Aorta (tissue), 5 donors: ENCODE results near the gene NALCN. TPM values are rescaled to one million over a fixed set of nuclear protein-coding genes. Genes with fewer than 3 reads are reported as not detected.

Experiments used
- ATAC-seq: fragments of 200-7000 bp; cut with Tn5 transposase; one replicate; pipeline ENCODE4 v1.9.1; 2022; ENCODE audit warnings: moderate library complexity; ENCODE audit not compliant: low FRiP score
- DNase-seq, 2 donors: peaks; one replicate each; pipeline ENCODE4 v3.0.0-alpha.2; 2020
- H3K27ac ChIP-seq, 2 donors: one replicate each; pipeline ENCODE4 v1.5.1; 2013; ENCODE audit warnings: low read length in 2 of 2, mild to moderate bottlenecking in 2 of 2, moderate library complexity in 2 of 2, control low read depth in 1 of 2, inconsistent platforms in 1 of 2, low read depth in 1 of 2
- H3K27me3 ChIP-seq, 2 donors: one replicate each; pipeline ENCODE4 v1.6.1; 2013; ENCODE audit warnings: control low read depth in 1 of 2, low read length in 1 of 2, mild to moderate bottlenecking in 1 of 2, moderate library complexity in 1 of 2; ENCODE audit not compliant: insufficient read depth in 2 of 2, control insufficient read depth in 1 of 2
- H3K36me3 ChIP-seq, 2 donors: one replicate each; pipeline ENCODE4 v1.6.1; 2013; ENCODE audit warnings: control low read depth in 1 of 2, low read length in 1 of 2, mild to moderate bottlenecking in 1 of 2; ENCODE audit not compliant: insufficient read depth in 2 of 2, control insufficient read depth in 1 of 2
- H3K4me1 ChIP-seq, 2 donors: one replicate each; pipeline ENCODE4 v1.6.1; 2013; ENCODE audit warnings: low read length in 2 of 2, control low read depth in 1 of 2, mild to moderate bottlenecking in 1 of 2, moderate library complexity in 1 of 2; ENCODE audit not compliant: insufficient read depth in 2 of 2, control insufficient read depth in 1 of 2
- H3K4me3 ChIP-seq, 2 donors: one replicate each; pipeline ENCODE4 v1.5.1; 2013; ENCODE audit warnings: low read length in 2 of 2, control low read depth in 1 of 2, mild to moderate bottlenecking in 1 of 2
- H3K9me3 ChIP-seq: one replicate; pipeline ENCODE4 v1.6.1; 2013; ENCODE audit warnings: mild to moderate bottlenecking, low read length; ENCODE audit not compliant: control insufficient read depth
- WGBS, 2 donors: extraction: QIAGEN DNeasy Blood & Tissue Kit; methylation state at CpG; one replicate each; pipeline ENCODE4 v1.1.7; 2013; 5-methylcytosine and 5-hydroxymethylcytosine counted together
- intact Hi-C, 2 donors: fragments of 100-400 bp; cut with DNase I; formaldehyde crosslinking; loops; one replicate each; pipeline versions ENCODE4 v1.14.2 to v1.15.0; 2022
- polyA plus RNA-seq, 2 donors: library from polyadenylated mRNA; stranded (reverse); fragments of 200-250 nt; gene quantifications; one replicate each; pipeline ENCODE4 v1.2.3, GENCODE V29; 2013
- total RNA-seq, 2 donors: library from RNA; stranded (reverse); fragmentation: NEBNext Ultra II Directional; extraction: Animal tissue kit (Norgen Biotek cat#: 25700); gene quantifications; one replicate each; pipeline ENCODE4 v1.2.1, GENCODE V29; 2021
- donor health status: healthy with polysubstance abuse.
- donor health status: Bipolar disorder and iron deficiency.
- donor health status: DM: no; HTN: no; CAD: no.
- donor health status: DM: no; HTN: no; CAD: no.
- donor health status: DM: yes; HTN: yes; CAD: no.

NALCN gene
- total and polyA plus RNA-seq, 4 donors: 2.4 to 16.2 (median 8.2) TPM

- no peaks in the 10 kb centered on the region for H3K4me1 ChIP-seq
- ATAC-seq (no peak), DNase-seq (no peak)
- no peaks in the 10 kb centered on the region for H3K9me3 ChIP-seq
- H3K27me3 ChIP-seq: no peaks in the 10 kb centered on the region
- H3K36me3 ChIP-seq: no peaks in the 10 kb centered on the region
- WGBS, 2 donors: 52 to 53% methylated on average over 4 of the region's 4 CpGs
- no peak overlapping the region for H3K27ac ChIP-seq
- H3K4me3 ChIP-seq: no peak overlapping the region
- intact Hi-C loops: no loop called here
Measured at GRCh38 chr13:101116341-101116740, 300.0 kb downstream of the NALCN start.

DNA sequence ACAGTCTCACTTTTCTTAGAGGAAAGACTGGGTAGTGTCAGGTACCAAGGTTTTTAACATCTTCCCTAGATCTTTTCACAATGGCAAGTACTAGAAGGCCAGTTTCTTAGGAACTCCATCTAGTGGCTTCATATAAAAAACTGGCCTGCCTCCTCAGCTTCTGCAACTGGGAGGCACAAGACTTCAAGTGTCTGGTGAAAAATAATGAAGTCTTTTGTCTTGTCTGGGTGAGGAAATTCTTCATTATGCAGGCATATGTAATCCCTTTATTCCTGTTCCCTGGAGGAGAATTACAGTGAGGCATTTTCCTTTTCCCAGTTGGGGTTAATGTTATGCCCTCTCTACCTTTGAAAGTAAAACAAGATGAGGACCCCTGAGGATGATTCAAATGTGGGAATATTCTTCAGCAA, 300.5 kb downstream of the NALCN start:
- no peak for DNase-seq
- no peaks in the 10 kb centered on the region for H3K4me1 ChIP-seq
- intact Hi-C loops: no loop called here
- H3K27me3 ChIP-seq: no peaks in the 10 kb centered on the region
- H3K4me3 ChIP-seq: no peak overlapping the region
- no peaks in the 10 kb centered on the region for H3K36me3 ChIP-seq
- no peak overlapping the region for H3K27ac ChIP-seq
- no peaks in the 10 kb centered on the region for H3K9me3 ChIP-seq
- ATAC-seq: no peak

DNA sequence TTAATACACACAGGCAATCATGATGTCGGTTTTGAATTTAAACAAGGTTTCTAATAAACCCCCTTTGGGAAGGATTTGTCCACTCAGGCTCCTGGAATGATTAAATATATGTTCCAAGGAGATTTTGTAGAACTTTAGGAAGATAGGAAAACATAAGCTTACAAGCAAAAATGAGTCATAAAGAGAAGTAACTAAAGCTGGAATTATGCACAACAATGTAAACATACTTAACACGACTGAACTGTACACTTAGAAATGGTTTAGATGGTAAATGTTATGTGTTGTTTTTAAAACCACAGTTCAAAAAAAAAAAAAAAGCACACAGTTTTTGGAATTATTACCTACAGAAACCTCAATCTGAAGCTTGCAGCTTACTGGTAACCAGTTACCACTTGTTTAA, 304.4 kb downstream of the NALCN start:
- peaks cover 0 to 3% of the 10 kb centered on the region in 2 donors for H3K36me3 ChIP-seq
- WGBS, 2 donors: 78 to 79% methylated on average over 2 of the region's 2 CpGs
- H3K27me3 ChIP-seq: no peaks in the 10 kb centered on the region
- DNase-seq (no peak), ATAC-seq (no peak)
- no peak overlapping the region for H3K27ac ChIP-seq
- H3K4me1 ChIP-seq: no peaks in the 10 kb centered on the region
- no peak overlapping the region for H3K4me3 ChIP-seq
- intact Hi-C loops: no loop called here
- H3K9me3 ChIP-seq: no peaks in the 10 kb centered on the region

- intact Hi-C loops: no loop called here
- 96 to 97% methylated on average over 7 of the region's 7 CpGs for WGBS, 2 donors
Measured at GRCh38 chr13:101109005-101109404, 307.3 kb downstream of the NALCN start.

DNA sequence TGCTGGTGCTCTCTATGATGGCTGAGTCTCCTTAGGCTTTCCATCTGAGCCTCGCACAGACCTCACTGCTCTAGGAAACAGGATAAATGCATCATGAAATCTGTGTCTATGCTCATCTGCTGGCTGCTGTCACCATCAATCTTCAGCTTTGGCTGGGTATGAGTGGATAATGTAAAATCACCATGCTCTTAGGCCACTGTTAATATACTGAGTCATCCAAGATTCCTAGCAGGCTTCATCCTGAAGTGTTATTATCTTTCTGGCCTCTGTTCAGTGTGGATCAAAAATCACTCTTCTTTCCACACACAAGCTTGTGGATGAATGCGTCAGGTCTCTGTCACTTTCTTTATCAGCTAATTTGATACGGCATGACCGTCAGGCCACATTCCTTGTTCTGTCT, 317.4 kb downstream of the NALCN start:
- ATAC-seq (no peak), DNase-seq (no peak)
- H3K4me1 ChIP-seq: no peaks in the 10 kb centered on the region
- peaks cover 5 to 13% of the 10 kb centered on the region in 2 donors for H3K36me3 ChIP-seq
- no peaks in the 10 kb centered on the region for H3K27me3 ChIP-seq
- no peaks in the 10 kb centered on the region for H3K9me3 ChIP-seq
- WGBS, 2 donors: 94 to 96% methylated on average over 4 of the region's 4 CpGs
- intact Hi-C loops: no loop called here
- H3K4me3 ChIP-seq: no peak overlapping the region
- H3K27ac ChIP-seq: no peak overlapping the region

More at GRCh38 chr13:101109005-101109404, 307.3 kb downstream of the NALCN start:
- peaks cover 3% of the 10 kb centered on the region in 2 donors for H3K36me3 ChIP-seq
- DNase-seq (no peak), ATAC-seq (no peak)
- H3K4me3 ChIP-seq: no peak overlapping the region
- H3K27ac ChIP-seq: no peak overlapping the region
- no peaks in the 10 kb centered on the region for H3K9me3 ChIP-seq
- H3K27me3 ChIP-seq: no peaks in the 10 kb centered on the region
- H3K4me1 ChIP-seq: no peaks in the 10 kb centered on the region

- no peak for DNase-seq
- ATAC-seq: no peak
- Histone ChIP-seq H3K36me3 (peaks cover 0 to 3% of the 10 kb centered on the region in 2 donors), H3K4me1 (no peaks in the 10 kb centered on the region), H3K27me3 (no peaks in the 10 kb centered on the region), H3K4me3 (no peak overlapping the region), H3K9me3 (no peaks in the 10 kb centered on the region), H3K27ac (no peak overlapping the region)
- intact Hi-C loops: no loop called here
Measured at GRCh38 chr13:101092985-101093384, 323.3 kb downstream of the NALCN start.

GRCh38 chr13:101090287-101090686, 326.0 kb downstream of the NALCN start:
- ATAC-seq (no peak), DNase-seq (no peak)
- Histone ChIP-seq H3K4me3 (no peak overlapping the region), H3K36me3 (no peaks in the 10 kb centered on the region), H3K27ac (no peak overlapping the region), H3K4me1 (no peaks in the 10 kb centered on the region), H3K9me3 (no peaks in the 10 kb centered on the region), H3K27me3 (no peaks in the 10 kb centered on the region)
- WGBS, 2 donors: 90 to 93% methylated on average over 4 of the region's 4 CpGs
- intact Hi-C loops: no loop called here

DNA sequence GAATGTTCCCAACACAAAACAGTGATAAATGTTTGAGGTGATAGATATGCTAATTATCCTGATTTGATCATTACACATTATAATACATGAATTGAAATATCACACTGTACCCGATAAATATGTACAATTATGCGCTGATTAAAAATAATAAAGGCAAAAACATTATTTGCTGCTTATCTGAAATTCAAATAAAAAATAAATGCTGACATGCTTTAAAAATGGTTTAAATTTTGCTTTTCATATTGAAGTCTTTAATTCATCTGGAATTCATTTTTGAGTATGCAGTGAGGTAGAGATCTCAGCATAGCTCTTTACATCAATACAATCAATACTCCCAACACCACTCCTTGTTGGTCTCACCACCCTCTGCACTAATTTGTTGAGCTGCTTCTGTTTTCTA, 330.8 kb downstream of the NALCN start:
- intact Hi-C loops: no loop called here
- H3K9me3 ChIP-seq: no peaks in the 10 kb centered on the region
- no peak overlapping the region for H3K27ac ChIP-seq
- 73 to 76% methylated on average over 2 of the region's 2 CpGs for WGBS, 2 donors
- no peaks in the 10 kb centered on the region for H3K4me1 ChIP-seq
- peaks cover 0 to 3% of the 10 kb centered on the region in 2 donors for H3K36me3 ChIP-seq
- H3K27me3 ChIP-seq: no peaks in the 10 kb centered on the region
- no peak overlapping the region for H3K4me3 ChIP-seq
- no peak for ATAC-seq
- no peak for DNase-seq

GRCh38 chr13:101082441-101082840, 333.9 kb downstream of the NALCN start:
- DNase-seq (no peak), ATAC-seq (no peak)
- intact Hi-C loops: no loop called here

More at GRCh38 chr13:101082441-101082840, 333.9 kb downstream of the NALCN start:
- H3K4me1 ChIP-seq: no peaks in the 10 kb centered on the region
- 80 to 87% methylated on average over 5 of the region's 5 CpGs for WGBS, 2 donors
- no peak overlapping the region for H3K4me3 ChIP-seq
- H3K27me3 ChIP-seq: no peaks in the 10 kb centered on the region
- no peak overlapping the region for H3K27ac ChIP-seq
- no peaks in the 10 kb centered on the region for H3K9me3 ChIP-seq
- peaks cover 0 to 4% of the 10 kb centered on the region in 2 donors for H3K36me3 ChIP-seq
